GM18526 (cell line): ENCODE results near the gene SPATA2.

Source experiments
- POLR2A ChIP-seq: IDR thresholded peaks from 3 replicates; pipeline ENCODE4 v1.6.1; 2011; ENCODE audit not compliant: insufficient read length; ENCODE audit errors: extremely low read depth

SPATA2 gene

DNA sequence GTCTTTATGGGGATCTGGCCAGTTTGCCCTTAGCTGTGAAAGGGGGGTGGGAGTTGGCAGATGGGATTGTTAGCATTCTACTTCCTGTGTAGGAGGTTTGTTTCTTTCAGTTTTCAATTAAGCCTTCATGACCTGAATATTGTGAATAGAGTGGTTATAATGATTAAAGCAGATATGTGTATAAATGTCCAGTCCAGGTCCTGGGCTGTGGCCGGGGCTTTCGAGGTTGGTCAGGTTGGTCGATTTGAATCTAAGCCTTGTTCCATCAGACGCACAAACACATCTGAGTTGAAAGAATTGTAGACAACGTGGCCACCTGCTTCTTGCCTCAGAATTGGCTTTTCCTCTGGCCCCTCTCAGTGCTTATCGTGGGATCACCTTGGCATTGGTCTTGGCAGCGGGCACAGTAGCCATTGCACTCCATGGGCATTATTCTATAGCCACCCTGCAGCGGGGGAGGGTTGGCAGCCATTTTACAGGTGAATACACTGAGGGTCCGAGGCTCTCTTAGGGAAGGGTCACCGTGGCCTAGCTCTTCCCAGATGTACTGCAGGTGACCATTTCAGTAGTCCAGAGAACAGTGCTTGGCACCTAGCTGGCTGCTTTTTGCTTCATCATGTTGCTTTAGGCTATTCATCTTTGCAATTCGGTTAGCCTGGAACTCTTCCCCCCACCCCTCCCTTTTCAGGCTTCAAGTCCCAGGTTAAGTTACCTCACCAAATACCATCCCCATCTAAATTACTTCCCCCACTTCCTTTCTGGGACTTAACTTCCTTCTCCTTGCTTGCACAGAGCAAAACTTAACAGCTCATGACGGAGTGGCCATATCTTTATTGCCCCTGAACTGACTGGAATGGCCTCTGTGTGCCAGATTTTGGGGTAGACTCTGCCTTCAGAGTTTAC is 21.9 kb upstream of the SPATA2 start:
- no peak for TF ChIP-seq POLR2A

DNA sequence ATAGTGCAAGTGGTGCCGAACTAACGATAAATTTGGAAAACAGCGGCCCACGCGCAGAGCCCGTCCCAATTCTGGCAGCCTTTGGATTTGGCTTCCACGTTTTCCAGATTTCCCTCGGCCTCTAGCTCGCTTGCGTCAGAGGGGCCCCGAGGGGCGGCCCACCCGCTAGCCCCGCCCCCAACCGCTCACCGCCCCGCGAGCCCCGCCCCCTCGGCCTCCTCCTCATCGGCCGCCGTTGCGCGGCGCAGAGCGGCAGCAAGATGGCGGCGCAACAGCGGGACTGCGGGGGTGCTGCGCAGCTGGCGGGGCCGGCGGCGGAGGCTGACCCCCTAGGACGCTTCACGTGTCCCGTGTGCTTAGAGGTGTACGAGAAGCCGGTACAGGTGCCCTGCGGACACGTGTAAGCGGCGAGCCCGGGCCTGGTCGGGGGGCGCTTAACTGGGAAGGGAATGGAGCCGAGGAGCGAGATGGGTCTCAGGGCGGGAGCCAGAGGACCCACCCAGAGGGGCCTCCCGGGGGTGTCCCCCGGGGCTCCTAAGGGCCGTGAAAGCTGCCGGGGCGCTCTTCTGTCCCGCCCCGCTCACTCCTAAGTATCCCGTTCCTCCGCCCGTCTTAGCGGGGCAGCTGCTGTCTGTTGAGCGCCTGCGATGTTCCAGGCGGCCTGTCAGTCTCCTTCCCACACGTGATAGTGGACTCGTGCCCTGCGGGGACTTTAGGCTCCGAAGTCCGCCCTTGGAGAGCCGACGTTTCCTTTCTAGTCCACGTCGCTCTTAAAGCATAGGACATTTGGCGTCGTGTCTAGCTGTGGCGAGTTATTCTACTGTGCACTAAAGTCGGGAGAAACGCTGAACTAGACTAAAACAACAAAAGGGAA is 21.1 kb upstream of the SPATA2 start, which contains the start of gene RNF114:
TSS of gene RNF114 (plus strand) at position 245 of the 874 bp plus-strand sequence. CDS start at position 261, 16 bp downstream.
- peak; percentile 88 for TF ChIP-seq POLR2A

DNA sequence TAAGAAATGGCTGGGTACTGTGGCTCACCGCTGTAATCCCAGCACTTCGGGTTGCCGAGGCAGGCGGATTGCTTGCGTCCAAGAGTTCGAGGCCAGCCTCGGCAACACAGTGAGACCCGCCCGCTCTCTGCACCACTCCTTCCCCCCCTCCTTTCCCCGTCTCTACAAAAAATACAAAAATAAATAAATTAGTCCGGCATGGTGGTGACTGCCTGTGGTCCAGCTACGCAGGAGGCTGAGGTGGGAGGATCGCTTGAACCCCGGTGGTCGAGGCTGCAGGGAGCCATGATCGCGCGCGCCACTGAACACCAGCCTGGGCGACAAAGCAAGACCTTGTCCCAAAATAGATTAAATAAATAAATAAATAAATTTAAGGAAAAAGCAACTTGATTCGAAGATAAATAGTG is 20.4 kb upstream of the SPATA2 start:
- TF ChIP-seq POLR2A: no peak

DNA sequence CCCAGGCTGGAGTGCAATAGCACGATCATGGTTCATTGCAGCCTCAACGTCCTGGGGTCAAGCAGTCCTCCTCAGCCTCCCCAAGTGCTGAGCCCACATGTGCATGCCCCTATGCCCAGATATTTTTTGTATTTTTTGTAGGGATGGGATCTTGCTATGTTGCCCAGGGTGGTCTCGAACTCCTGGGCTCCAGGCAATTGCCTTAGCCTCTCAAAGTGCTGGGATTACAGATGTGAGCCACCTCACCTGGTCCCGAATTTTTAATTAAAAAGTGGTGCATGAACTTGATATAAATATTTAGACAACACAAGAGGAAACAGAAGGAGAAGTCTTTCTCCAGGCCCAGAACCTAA is 13.8 kb upstream of the SPATA2 start:
- no peak for TF ChIP-seq POLR2A

DNA sequence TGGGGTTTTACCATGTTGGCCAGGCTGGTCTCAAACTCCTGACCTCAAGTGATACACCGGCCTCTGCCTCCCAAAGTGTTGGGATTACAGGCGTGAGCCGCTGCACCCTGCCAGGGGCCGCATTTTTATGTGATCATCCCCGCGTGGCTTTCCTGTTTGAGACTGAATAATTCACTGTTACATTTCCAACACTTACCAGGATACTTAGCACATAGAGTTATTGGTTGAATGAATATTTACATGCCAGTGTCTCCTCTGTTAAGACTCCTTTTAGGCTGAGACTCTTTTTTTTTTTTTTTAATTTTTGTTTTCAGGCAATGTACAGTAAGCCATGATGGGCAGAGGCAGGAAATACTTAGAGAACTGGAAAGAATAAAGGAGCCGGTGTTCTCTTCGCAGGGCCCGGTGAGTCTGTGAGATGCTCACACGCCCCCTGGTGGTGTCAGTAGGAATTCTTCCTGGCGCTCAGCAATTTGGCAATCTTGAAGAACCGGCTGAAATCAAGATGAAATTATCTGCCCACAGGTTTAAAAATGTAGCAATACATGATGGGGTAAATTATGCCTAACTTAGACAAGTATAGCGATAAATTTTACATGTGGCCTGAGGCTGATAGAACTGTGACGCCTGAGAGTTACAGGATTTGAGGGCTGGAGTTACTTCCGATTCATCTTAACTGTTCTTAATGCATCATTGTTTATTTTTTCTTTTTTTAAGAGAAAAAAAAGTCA is 13.2 kb upstream of the SPATA2 start:
- TF ChIP-seq POLR2A: no peak

DNA sequence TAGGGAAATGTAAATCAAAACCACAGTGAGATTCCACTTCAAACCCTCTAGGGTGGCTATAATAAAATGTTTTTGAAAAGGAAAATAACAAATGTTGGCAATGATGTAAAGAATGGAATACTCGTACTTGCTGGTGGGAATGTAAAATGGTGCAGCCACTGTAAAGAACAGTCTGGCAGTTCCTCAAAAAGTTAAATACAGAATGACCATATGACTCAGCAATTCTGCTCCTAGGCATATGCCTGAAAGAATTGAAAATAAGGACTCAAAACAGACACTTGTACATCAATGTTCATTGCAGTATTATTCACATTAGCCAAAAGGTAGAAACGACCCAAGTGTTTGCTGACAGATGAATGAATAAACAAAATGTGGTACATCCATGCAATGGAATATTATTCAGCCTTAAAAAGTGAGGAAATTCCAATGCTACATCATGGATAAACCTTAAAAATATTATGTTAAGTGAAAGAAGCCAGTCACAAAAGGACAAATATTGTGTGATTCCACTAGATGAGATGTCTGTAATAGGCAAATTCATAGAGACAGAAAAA is 10.6 kb upstream of the SPATA2 start:
- TF ChIP-seq POLR2A: no peak

DNA sequence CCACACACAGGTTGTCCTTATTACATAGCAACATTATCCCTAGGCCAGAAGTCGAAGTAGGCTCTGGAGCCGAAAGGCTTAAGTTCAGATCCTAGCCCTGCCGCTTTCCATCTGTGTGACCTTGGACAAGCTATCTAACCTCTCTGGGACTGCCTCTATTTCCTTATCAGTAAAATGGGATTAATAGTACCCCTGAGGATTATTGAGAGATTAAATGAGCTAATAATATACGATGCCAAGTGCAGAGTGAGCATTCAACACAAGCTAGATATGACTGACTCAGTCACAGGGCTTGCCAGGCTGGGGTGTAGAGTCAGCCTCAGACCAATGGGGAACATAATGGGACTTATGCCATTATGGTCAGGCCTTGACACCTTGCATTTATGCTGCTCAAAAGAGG is 8.9 kb upstream of the SPATA2 start:
- TF ChIP-seq POLR2A: no peak

DNA sequence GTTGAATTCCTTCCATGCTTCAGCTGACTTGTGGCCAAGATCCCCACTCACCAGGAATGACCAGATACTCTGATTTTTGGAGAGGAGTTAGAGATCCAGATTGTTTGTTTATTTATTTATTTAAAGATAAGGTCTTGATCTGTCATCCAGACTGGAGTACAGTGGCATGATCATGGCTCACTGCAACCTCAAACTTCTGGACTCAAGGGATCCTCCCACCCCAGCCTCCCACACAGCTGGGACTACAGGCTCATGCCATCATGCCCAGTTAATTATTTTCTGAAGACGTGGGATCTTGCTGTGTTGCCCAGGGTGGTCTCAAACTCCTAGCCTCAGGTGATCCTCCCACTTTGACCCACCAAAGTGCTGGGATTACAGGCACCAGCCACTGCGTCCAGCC is 4.1 kb upstream of the SPATA2 start:
- TF ChIP-seq POLR2A: no peak

DNA sequence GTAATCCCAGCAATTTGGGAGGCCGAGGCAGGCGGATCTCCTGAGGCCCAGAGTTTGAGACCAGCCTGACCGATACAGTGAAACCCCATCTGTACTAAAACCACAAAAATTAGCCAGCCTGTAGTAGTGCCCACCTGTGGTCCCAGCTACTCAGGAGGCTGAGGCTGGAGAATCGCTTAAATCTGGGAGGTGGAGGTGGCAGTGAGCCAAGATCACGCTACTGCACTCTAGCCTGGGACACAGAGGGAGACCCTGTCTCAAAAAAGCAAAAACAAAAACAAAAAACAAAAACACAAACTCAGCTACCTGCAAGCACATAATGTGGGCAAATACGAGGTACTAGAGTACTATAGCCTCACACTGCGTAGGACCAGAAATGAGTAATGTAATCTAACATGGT is 3.7 kb upstream of the SPATA2 start:
- no peak for TF ChIP-seq POLR2A

DNA sequence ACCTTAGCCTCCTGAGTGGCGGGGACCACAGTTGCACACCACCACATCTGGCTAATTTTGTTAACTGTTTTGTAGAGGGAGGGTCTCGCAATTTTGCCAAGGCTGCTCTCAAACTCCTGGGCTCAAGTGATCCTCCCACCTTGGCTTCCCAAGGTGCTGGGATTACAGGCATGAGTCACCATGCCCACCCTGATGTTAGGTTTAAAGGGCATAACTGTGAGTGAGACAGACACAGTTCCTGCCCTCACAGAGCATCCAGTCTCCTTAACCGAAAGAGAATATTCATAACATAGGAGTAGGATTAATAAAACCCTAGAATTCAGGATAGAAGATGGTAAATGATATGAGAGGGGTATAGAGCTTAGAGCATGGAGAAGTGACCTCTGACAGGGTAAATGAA is 3.1 kb upstream of the SPATA2 start:
- no peak for TF ChIP-seq POLR2A

DNA sequence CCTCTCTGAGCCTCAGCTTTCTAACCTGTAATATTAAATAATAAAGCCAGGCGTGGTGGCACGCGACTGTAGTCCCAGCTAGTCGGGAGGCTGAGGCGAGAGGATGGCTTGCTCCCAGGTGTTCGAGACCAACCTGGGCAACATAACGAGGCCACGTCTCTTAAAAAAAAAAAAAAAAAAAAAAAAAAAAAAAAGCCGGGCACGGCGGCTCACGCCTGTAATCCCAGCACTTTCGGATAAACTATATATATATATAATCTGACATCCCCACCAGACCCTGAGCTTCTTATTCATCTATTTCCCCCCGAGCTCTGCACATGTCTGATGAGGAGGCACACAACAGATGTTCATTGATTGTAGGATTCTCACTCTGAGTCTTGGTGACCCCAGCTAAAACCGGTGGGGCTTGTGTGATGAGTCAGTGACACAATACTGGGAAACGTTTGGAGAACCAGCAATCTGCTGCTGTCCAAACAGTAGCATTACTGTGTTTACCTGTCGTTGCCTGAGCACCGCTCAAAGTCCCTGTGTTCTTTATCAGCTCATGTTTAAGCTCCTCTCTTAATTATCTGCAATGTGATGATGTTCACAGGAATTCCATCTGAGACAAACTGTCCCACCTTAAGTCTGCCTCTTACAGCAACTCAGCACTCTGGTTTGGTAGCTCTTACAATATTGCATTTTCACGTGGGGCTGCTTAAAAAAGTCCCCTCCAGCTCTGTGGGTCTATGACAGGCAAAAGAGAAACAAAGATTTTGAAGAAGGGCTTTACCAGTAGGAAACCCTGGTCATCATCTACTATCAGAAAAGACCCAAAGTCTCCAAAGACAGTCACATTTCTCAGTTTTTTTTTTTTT is 1.0 kb upstream of the SPATA2 start:
- no peak for TF ChIP-seq POLR2A

DNA sequence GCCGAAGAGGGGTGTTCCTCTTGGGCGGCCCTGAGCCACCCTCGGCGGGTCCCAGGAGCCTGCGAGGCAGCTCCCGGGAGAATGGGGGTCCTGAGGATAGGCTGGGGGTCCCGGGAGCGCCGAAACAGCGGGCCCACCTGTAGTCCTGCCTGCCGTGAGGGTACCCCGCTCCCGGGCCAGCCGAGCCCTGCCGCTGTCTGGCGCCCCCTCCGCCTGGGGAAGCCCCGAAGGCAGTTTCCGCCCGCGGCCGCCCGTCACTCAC is 280 bp downstream of the SPATA2 start:
- TF ChIP-seq POLR2A: no peak

DNA sequence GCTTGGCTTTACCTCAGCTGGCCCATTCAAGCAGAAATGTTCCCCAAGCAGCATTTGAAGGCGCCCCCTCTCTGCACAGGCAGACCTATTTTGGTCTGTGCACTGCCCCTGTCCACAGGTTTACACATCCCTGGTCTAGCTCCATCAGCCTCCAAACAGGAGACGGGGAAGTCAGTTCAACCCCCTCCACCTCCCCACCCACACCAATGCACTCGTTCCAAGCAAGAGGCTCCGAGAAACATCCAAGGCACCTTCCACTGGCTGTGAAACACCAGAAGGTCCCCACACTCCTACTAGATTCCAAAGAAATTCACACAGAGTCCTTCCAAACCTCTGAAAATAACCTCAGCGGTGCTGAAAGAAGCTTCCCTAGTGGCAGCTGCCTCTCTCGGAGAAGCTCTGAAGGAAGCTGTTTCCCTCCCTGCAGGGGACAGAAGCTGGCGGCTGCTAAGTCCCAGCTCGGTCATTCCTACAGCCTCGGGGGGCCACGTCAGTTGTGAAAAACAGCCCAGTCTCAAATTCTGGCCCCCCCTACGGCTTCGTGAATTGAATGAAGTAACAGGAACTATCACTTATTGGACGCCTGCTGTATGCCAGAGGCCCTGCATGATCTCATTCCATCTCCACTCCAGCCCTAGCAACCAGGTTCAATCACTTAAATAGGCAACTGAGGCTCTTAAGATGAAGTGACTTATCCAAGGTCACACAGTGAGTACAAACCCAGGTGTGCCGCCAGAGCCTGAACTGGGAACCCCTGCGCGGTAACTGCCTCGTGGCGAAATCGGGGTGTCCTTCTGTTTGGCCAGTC is 815 bp downstream of the SPATA2 start:
- TF ChIP-seq POLR2A: no peak
